Neural cell (in vitro differentiated cells): ENCODE measurements around the gene ZNF320. TPM values are rescaled to one million over a fixed set of nuclear protein-coding genes. Genes with fewer than 3 reads are reported as not detected.

Experiments used
- H2AFZ ChIP-seq: fragments of 200-600, 300-800 bp; sonication (generic), shearing (Covaris generic); 2 replicates; pipeline ENCODE4 v1.6.0; 2014; ENCODE audit warnings: low read depth, mild to moderate bottlenecking, antibody characterized with exemption, low read length, moderate library complexity
- H3F3A ChIP-seq: fragments of 200-600 bp; shearing (Covaris generic); 2 replicates; pipeline ENCODE4 v1.6.1; 2016; ENCODE audit warnings: mild to moderate bottlenecking, moderate library complexity, mixed read lengths, antibody characterized with exemption, low read length; ENCODE audit not compliant: insufficient read depth, poor library complexity, severe bottlenecking
- H3K27ac ChIP-seq: fragments of 200-600, 300-800 bp; sonication (generic), shearing (Covaris generic); 2 replicates; pipeline ENCODE4 v1.5.1; 2014; ENCODE audit warnings: mild to moderate bottlenecking, low read length, moderate library complexity
- H3K27me3 ChIP-seq: fragments of 300-800, 200-600 bp; sonication (generic), shearing (Covaris generic); 2 replicates; pipeline ENCODE4 v1.6.0; 2014; ENCODE audit warnings: mild to moderate bottlenecking, low read depth, low read length, moderate library complexity; ENCODE audit not compliant: insufficient read depth
- H3K36me3 ChIP-seq: fragments of 300-800, 200-600 bp; sonication (generic), shearing (Covaris generic); 2 replicates; pipeline ENCODE4 v1.5.1; 2014; ENCODE audit warnings: mild to moderate bottlenecking, antibody characterized with exemption, low read length, moderate library complexity; ENCODE audit not compliant: insufficient read depth
- H3K4me2 ChIP-seq: fragments of 300-800, 200-600 bp; sonication (generic), shearing (Covaris generic); 2 replicates; pipeline ENCODE4 v1.6.0; 2014; ENCODE audit warnings: mild to moderate bottlenecking, low read length
- H3K4me3 ChIP-seq: fragments of 300-800, 200-600 bp; sonication (generic), shearing (Covaris generic); 2 replicates; pipeline ENCODE4 v1.5.1; 2014; ENCODE audit warnings: mild to moderate bottlenecking, low read length, moderate library complexity
- H3K79me2 ChIP-seq: fragments of 200-600 bp; shearing (Covaris generic); replicated peaks from 2 replicates; pipeline ENCODE4 v1.6.0; 2014; ENCODE audit warnings: mild to moderate bottlenecking, low read length, moderate library complexity; ENCODE audit not compliant: insufficient read depth
- H3K9ac ChIP-seq: fragments of 300-800, 200-600 bp; sonication (generic), shearing (Covaris generic); 2 replicates; pipeline ENCODE4 v1.6.1; 2016; ENCODE audit warnings: mild to moderate bottlenecking, low read length, mixed read lengths
- H3K9me2 ChIP-seq: fragments of 200-600 bp; shearing (Covaris generic); 2 replicates; pipeline ENCODE4 v1.6.1; 2016; ENCODE audit warnings: mild to moderate bottlenecking, low read length, mixed read lengths; ENCODE audit not compliant: insufficient read depth
- H3K9me3 ChIP-seq: fragments of 200-600, 300-800 bp; sonication (generic), shearing (Covaris generic); 2 replicates; pipeline ENCODE4 v1.6.1; 2016; ENCODE audit warnings: mild to moderate bottlenecking, mixed run types, low read length, moderate library complexity, mixed read lengths
- H4K20me1 ChIP-seq: fragments of 200-600 bp; shearing (Covaris generic); 2 replicates; pipeline ENCODE4 v1.6.1; 2016; ENCODE audit warnings: mild to moderate bottlenecking, mixed run types; ENCODE audit not compliant: insufficient read depth
- EP300 ChIP-seq: fragments of 450-650 bp; conservative IDR thresholded peaks from 2 replicates; pipeline ENCODE4 v1.6.1; 2014; ENCODE audit warnings: antibody characterized with exemption, mild to moderate bottlenecking, moderate library complexity; ENCODE audit not compliant: poor library complexity, severe bottlenecking
- EZH2 ChIP-seq: fragments of 200-600, 300-800 bp; shearing (Covaris generic), sonication (generic); IDR thresholded peaks from 2 replicates; pipeline ENCODE4 v1.6.1; 2014; ENCODE audit warnings: antibody characterized with exemption, low read length, borderline replicate concordance, mild to moderate bottlenecking; ENCODE audit not compliant: insufficient read depth, poor library complexity, severe bottlenecking
- MXI1 ChIP-seq: fragments of 450-650 bp; conservative IDR thresholded peaks from 2 replicates; pipeline ENCODE4 v1.6.1; 2014; ENCODE audit warnings: antibody characterized with exemption, mild to moderate bottlenecking; ENCODE audit not compliant: poor library complexity, severe bottlenecking
- POLR2AphosphoS5 ChIP-seq: IDR thresholded peaks from 2 replicates; pipeline ENCODE4 v1.6.1; 2012
- RAD21 ChIP-seq: fragments of 450-650 bp; conservative IDR thresholded peaks from 2 replicates; pipeline ENCODE4 v1.6.1; 2014; ENCODE audit warnings: antibody characterized with exemption, mild to moderate bottlenecking, moderate library complexity
- SMC3 ChIP-seq: fragments of 450-650 bp; conservative IDR thresholded peaks from 2 replicates; pipeline ENCODE4 v1.6.1; 2014; ENCODE audit warnings: antibody characterized with exemption, mild to moderate bottlenecking, moderate library complexity; ENCODE audit not compliant: poor library complexity
- TAF1 ChIP-seq: IDR thresholded peaks from 2 replicates; pipeline ENCODE4 v1.6.1; 2012; ENCODE audit warnings: low read depth
- polyA plus RNA-seq: library from polyadenylated mRNA; depleted of rRNA; stranded (reverse); fragments of >200 nt; gene quantifications from 2 replicates; pipeline ENCODE4 v1.2.3, GENCODE V29; 2014
- TF ChIP-seq, protein P1 (sequence below): fragments of 450-650 bp; IDR thresholded peaks from 2 replicates; pipeline ENCODE4 v1.5.1; 2014; ENCODE audit warnings: antibody characterized with exemption, mild to moderate bottlenecking, moderate library complexity; ENCODE audit not compliant: poor library complexity, severe bottlenecking
- TF ChIP-seq, protein P2 (sequence below): IDR thresholded peaks from 2 replicates; pipeline ENCODE4 v1.6.1; 2012; ENCODE audit warnings: borderline replicate concordance

ZNF320 gene
- polyA plus RNA-seq, 1 donor from 2014 or later = 53.5 TPM

DNA sequence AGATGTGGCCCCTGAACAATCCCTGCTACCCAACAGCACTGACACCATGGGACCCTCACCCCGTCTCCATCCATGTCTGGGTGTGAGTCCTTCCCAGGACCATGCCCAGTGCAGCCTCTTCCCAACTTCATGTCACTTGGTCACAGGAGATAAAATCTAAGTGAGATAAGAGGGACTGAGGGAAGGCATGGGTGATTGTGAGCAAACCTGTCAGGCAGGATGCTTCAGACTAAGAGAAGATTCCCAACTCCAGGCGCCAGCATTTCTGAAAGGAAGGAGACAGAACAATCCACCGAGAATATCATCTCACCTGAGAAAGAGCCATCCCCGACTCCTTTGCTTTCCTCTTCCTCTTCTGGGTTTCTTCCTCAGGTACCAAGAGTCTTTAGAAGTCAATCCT is 7.5 kb downstream of the ZNF320 start:
- Histone ChIP-seq H2AFZ (no peak overlapping the region), H3K9me2 (no peaks in the 10 kb centered on the region), H3F3A (no peaks in the 10 kb centered on the region), H3K4me2 (no peak overlapping the region), H3K9ac (no peak overlapping the region), H3K27ac (no peak overlapping the region), H3K27me3 (no peaks in the 10 kb centered on the region), H4K20me1 (no peaks in the 10 kb centered on the region), H3K9me3 (no peaks in the 10 kb centered on the region), H3K4me3 (no peak overlapping the region), H3K79me2 (no peaks in the 10 kb centered on the region), H3K36me3 (no peaks in the 10 kb centered on the region)
- no peak for TF ChIP-seq SMC3
- TF ChIP-seq EP300 = no peak
- TF ChIP-seq, protein P1, sequence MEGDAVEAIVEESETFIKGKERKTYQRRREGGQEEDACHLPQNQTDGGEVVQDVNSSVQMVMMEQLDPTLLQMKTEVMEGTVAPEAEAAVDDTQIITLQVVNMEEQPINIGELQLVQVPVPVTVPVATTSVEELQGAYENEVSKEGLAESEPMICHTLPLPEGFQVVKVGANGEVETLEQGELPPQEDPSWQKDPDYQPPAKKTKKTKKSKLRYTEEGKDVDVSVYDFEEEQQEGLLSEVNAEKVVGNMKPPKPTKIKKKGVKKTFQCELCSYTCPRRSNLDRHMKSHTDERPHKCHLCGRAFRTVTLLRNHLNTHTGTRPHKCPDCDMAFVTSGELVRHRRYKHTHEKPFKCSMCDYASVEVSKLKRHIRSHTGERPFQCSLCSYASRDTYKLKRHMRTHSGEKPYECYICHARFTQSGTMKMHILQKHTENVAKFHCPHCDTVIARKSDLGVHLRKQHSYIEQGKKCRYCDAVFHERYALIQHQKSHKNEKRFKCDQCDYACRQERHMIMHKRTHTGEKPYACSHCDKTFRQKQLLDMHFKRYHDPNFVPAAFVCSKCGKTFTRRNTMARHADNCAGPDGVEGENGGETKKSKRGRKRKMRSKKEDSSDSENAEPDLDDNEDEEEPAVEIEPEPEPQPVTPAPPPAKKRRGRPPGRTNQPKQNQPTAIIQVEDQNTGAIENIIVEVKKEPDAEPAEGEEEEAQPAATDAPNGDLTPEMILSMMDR = no peak
- TF ChIP-seq RAD21 = no peak
- TF ChIP-seq, protein P2, sequence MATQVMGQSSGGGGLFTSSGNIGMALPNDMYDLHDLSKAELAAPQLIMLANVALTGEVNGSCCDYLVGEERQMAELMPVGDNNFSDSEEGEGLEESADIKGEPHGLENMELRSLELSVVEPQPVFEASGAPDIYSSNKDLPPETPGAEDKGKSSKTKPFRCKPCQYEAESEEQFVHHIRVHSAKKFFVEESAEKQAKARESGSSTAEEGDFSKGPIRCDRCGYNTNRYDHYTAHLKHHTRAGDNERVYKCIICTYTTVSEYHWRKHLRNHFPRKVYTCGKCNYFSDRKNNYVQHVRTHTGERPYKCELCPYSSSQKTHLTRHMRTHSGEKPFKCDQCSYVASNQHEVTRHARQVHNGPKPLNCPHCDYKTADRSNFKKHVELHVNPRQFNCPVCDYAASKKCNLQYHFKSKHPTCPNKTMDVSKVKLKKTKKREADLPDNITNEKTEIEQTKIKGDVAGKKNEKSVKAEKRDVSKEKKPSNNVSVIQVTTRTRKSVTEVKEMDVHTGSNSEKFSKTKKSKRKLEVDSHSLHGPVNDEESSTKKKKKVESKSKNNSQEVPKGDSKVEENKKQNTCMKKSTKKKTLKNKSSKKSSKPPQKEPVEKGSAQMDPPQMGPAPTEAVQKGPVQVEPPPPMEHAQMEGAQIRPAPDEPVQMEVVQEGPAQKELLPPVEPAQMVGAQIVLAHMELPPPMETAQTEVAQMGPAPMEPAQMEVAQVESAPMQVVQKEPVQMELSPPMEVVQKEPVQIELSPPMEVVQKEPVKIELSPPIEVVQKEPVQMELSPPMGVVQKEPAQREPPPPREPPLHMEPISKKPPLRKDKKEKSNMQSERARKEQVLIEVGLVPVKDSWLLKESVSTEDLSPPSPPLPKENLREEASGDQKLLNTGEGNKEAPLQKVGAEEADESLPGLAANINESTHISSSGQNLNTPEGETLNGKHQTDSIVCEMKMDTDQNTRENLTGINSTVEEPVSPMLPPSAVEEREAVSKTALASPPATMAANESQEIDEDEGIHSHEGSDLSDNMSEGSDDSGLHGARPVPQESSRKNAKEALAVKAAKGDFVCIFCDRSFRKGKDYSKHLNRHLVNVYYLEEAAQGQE = no peak
- TF ChIP-seq POLR2AphosphoS5 = no peak
- TF ChIP-seq TAF1 = no peak
- no peak for TF ChIP-seq MXI1
- TF ChIP-seq EZH2 = no peak

DNA sequence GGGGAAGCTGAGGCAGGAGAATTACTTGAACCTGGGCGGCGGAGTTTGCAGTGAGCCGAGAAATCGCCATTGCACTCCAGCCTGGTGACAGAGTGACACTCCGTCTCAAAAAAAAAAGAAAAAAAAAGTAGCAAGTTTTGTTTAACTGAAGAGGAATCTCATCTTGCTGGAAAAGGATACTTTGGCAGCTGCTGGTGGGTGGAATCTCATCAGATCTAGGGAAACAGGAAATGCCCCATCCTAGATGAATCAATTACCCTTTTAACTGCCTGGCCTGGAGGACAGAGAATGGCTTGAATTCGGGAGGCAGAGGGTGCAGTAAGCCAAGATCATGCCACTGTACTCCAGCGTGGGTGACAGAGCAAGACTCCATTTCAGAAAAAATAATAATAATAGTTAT is 8.4 kb downstream of the ZNF320 start:
- Histone ChIP-seq H3K4me2 (no peak overlapping the region), H4K20me1 (no peaks in the 10 kb centered on the region), H3K27me3 (no peaks in the 10 kb centered on the region), H3K36me3 (no peaks in the 10 kb centered on the region), H3F3A (no peaks in the 10 kb centered on the region), H2AFZ (no peak overlapping the region), H3K27ac (no peak overlapping the region), H3K9ac (no peak overlapping the region), H3K4me3 (no peak overlapping the region), H3K79me2 (no peaks in the 10 kb centered on the region), H3K9me2 (no peaks in the 10 kb centered on the region), H3K9me3 (no peaks in the 10 kb centered on the region)
- TF ChIP-seq, protein P1 = no peak
- TF ChIP-seq RAD21 (no peak), EP300 (no peak), TAF1 (no peak), POLR2AphosphoS5 (no peak), SMC3 (no peak), EZH2 (no peak), MXI1 (no peak)
- TF ChIP-seq, protein P2 = no peak
